ENCODE measurements around the gene ERBB4. TPM values are rescaled to one million over a fixed set of nuclear protein-coding genes. Genes with fewer than 3 reads are reported as not detected.

ERBB4 gene
- total RNA-seq, 1 experiment from 2014 or later = 40.6 TPM

- Histone ChIP-seq H3K27me3 (replicated peaks; ENCODE audit: insufficient read depth, low read depth, low read length, poor library complexity) (no peaks in the 10 kb centered on the region), H3K27ac (ENCODE audit: low read depth, low read length, poor library complexity, severe bottlenecking) (no peak overlapping the region), H3K4me3 (ENCODE audit: low read depth, low read length, poor library complexity, severe bottlenecking) (no peak overlapping the region), H3K36me3 (ENCODE audit: insufficient read depth, low read length, poor library complexity, severe bottlenecking) (no peaks in the 10 kb centered on the region), H3K4me1 (ENCODE audit: insufficient read depth, low read length, poor library complexity, severe bottlenecking) (peaks cover 16% of the 10 kb centered on the region), H3K9me3 (ENCODE audit: low read depth, low read length, poor library complexity, severe bottlenecking) (no peaks in the 10 kb centered on the region)
- CTCF ChIA-PET = no interaction called here
- BruUV-seq (replicated peaks) = no TSS peak
- DNase-seq (ENCODE audit: low spot score) = no peak
- POLR2A ChIA-PET (ENCODE audit: low non-redundant PET) = no interaction called here
- no peak for TF ChIP-seq EZH2 (IDR thresholded peaks at IDR 0.05; ENCODE audit: borderline replicate concordance, low read depth, low read length, poor library complexity, severe bottlenecking)
- no peak for TF ChIP-seq CTCF (conservative IDR thresholded peaks at IDR 0.05; ENCODE audit: low read depth, low read length)
- intact Hi-C loops (cut with micrococcal nuclease; ENCODE audit: unreplicated experiment) = no loop called here
Observed at GRCh38 chr2:212119591-212119990, 419.0 kb downstream of the ERBB4 start.

- peaks cover 16% of the 10 kb centered on the region for H3K4me1 ChIP-seq (ENCODE audit: insufficient read depth, low read length, poor library complexity, severe bottlenecking)
- no TSS peak for BruUV-seq (replicated peaks)
- CTCF ChIA-PET = no interaction called here
- no peak overlapping the region for H3K4me3 ChIP-seq (ENCODE audit: low read depth, low read length, poor library complexity, severe bottlenecking)
- peak; percentile 67 for DNase-seq (ENCODE audit: low spot score)
- POLR2A ChIA-PET (ENCODE audit: low non-redundant PET) = interaction anchor here (0.6 kb wide), 1 partner anchor 115 kb away, joined by 3 read pairs; no protein-coding TSS in a partner anchor
- intact Hi-C loops (cut with micrococcal nuclease; ENCODE audit: unreplicated experiment) = no loop called here
- no peak for TF ChIP-seq EZH2 (IDR thresholded peaks at IDR 0.05; ENCODE audit: borderline replicate concordance, low read depth, low read length, poor library complexity, severe bottlenecking)
- no peak for TF ChIP-seq CTCF (conservative IDR thresholded peaks at IDR 0.05; ENCODE audit: low read depth, low read length)
- H3K27ac ChIP-seq (ENCODE audit: low read depth, low read length, poor library complexity, severe bottlenecking) = peak overlapping the region; percentile 22
- H3K27me3 ChIP-seq (replicated peaks; ENCODE audit: insufficient read depth, low read depth, low read length, poor library complexity) = no peaks in the 10 kb centered on the region
- H3K9me3 ChIP-seq (ENCODE audit: low read depth, low read length, poor library complexity, severe bottlenecking) = no peaks in the 10 kb centered on the region
- H3K36me3 ChIP-seq (ENCODE audit: insufficient read depth, low read length, poor library complexity, severe bottlenecking) = no peaks in the 10 kb centered on the region
Observed at GRCh38 chr2:212117926-212118325, 420.7 kb downstream of the ERBB4 start.

GRCh38 chr2:212114489-212114888, 424.1 kb downstream of the ERBB4 start:
- CTCF ChIA-PET = no interaction called here
- peaks cover 19% of the 10 kb centered on the region for H3K4me1 ChIP-seq (ENCODE audit: insufficient read depth, low read length, poor library complexity, severe bottlenecking)
- no peak overlapping the region for H3K27ac ChIP-seq (ENCODE audit: low read depth, low read length, poor library complexity, severe bottlenecking)
- no peaks in the 10 kb centered on the region for H3K27me3 ChIP-seq (replicated peaks; ENCODE audit: insufficient read depth, low read depth, low read length, poor library complexity)
- no peaks in the 10 kb centered on the region for H3K9me3 ChIP-seq (ENCODE audit: low read depth, low read length, poor library complexity, severe bottlenecking)
- POLR2A ChIA-PET (ENCODE audit: low non-redundant PET) = no interaction called here
- intact Hi-C loops (cut with micrococcal nuclease; ENCODE audit: unreplicated experiment) = no loop called here
- H3K36me3 ChIP-seq (ENCODE audit: insufficient read depth, low read length, poor library complexity, severe bottlenecking) = no peaks in the 10 kb centered on the region
- H3K4me3 ChIP-seq (ENCODE audit: low read depth, low read length, poor library complexity, severe bottlenecking) = no peak overlapping the region
- no peak for DNase-seq (ENCODE audit: low spot score)
- TF ChIP-seq EZH2 (IDR thresholded peaks at IDR 0.05; ENCODE audit: borderline replicate concordance, low read depth, low read length, poor library complexity, severe bottlenecking) = no peak
- TF ChIP-seq CTCF (conservative IDR thresholded peaks at IDR 0.05; ENCODE audit: low read depth, low read length) = no peak
- no TSS peak for BruUV-seq (replicated peaks)
